Adrenal gland (tissue), 5 donors: ENCODE results near the gene CFAP99.

Source experiments
- POLR2A ChIP-seq, 2 donors: fragments of 450-650 bp; IDR thresholded peaks; one replicate each; pipeline ENCODE4 v1.6.1; 2017; ENCODE audit warnings: antibody characterized with exemption in 2 of 2, mild to moderate bottlenecking in 2 of 2, moderate library complexity in 1 of 2
- TF ChIP-seq, protein P1 (sequence below), 6 experiments: fragments of 450-650 bp in 4 of 6; fragments of 200-600 bp in 2 of 6; sonication (generic) in 1 of 6; IDR thresholded peaks; 1 replicate in 5 of 6; 2 replicates in 1 of 6; pipeline versions ENCODE4 v1.5.1 to v1.8.0; 2016 to 2021; ENCODE audit warnings: antibody characterized with exemption in 6 of 6, mild to moderate bottlenecking in 2 of 6, moderate library complexity in 1 of 6
- donor health status: DM: no; HTN: no; CAD: no.

DNA sequence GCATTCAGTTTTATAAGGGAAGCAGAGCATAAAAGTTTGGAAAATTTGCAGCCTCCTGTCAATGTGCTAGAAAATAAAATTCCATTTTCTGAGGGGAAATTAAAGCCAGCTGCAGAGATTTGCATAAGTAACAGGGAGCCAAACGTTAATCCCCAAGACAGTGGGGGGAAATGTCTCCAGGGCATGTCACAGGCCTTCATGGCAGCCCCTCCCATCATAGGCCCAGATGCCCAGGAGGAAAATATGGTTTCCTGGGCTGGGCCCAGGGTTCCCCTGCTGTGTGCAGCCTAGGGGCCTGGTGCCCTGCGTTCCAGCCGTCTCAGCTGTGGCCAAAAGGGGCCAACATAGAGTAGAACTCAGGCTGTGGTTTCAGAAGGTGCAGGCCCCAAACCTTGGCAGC, 59.5 kb downstream of the CFAP99 start:
- no peak for TF ChIP-seq POLR2A (IDR thresholded peaks at IDR 0.05)
- TF ChIP-seq, protein P1, sequence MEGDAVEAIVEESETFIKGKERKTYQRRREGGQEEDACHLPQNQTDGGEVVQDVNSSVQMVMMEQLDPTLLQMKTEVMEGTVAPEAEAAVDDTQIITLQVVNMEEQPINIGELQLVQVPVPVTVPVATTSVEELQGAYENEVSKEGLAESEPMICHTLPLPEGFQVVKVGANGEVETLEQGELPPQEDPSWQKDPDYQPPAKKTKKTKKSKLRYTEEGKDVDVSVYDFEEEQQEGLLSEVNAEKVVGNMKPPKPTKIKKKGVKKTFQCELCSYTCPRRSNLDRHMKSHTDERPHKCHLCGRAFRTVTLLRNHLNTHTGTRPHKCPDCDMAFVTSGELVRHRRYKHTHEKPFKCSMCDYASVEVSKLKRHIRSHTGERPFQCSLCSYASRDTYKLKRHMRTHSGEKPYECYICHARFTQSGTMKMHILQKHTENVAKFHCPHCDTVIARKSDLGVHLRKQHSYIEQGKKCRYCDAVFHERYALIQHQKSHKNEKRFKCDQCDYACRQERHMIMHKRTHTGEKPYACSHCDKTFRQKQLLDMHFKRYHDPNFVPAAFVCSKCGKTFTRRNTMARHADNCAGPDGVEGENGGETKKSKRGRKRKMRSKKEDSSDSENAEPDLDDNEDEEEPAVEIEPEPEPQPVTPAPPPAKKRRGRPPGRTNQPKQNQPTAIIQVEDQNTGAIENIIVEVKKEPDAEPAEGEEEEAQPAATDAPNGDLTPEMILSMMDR (IDR thresholded peaks at IDR 0.05) = no peak
